Lower leg skin (tissue), 4 donors: ENCODE measurements around the gene OSBPL2. TPM values are rescaled to one million over a fixed set of nuclear protein-coding genes. Genes with fewer than 3 reads are reported as not detected.

Experiments used
- DNase-seq, 2 donors: peaks; one replicate each; pipeline ENCODE4 v3.0.0-alpha.2; 2019; ENCODE audit warnings: low spot score in 2 of 2
- H3K4me3 ChIP-seq: fragments of 200-600 bp; sonication (generic); 2 replicates; pipeline ENCODE4 v1.5.1; 2017; ENCODE audit warnings: mild to moderate bottlenecking, low read depth; ENCODE audit not compliant: poor library complexity, severe bottlenecking
- POLR2A ChIP-seq, 2 donors: fragments of 450-650 bp; IDR thresholded peaks; one replicate each; pipeline ENCODE4 v1.6.1; 2016 to 2017; ENCODE audit warnings: antibody characterized with exemption in 2 of 2, mild to moderate bottlenecking in 1 of 2, moderate library complexity in 1 of 2
- WGBS, 2 donors: methylation state at CpG; one replicate each; pipeline ENCODE4 v1.1.5; 2018; 5-methylcytosine and 5-hydroxymethylcytosine counted together
- intact Hi-C: fragments of 100-400 bp; cut with DNase I; formaldehyde crosslinking; loops from one replicate; pipeline ENCODE4 v1.15.0; 2023; ENCODE audit warnings: low total_unique reads
- total RNA-seq, 4 donors: library from RNA; depleted of rRNA; stranded (reverse); fragments of >200 nt; gene quantifications; one replicate each; pipeline ENCODE4 v1.1.0, GENCODE V29; 2016
- TF ChIP-seq, protein P1 (sequence below), 3 donors: fragments of 450-650 bp; IDR thresholded peaks; one replicate each; pipeline ENCODE4 v1.5.1; 2016; ENCODE audit warnings: antibody characterized with exemption in 3 of 3, mild to moderate bottlenecking in 3 of 3, moderate library complexity in 2 of 3

Gene OSBPL2
- total RNA-seq, 4 donors from 2014 or later: 69.7 to 135 (median 86.0) TPM

DNA sequence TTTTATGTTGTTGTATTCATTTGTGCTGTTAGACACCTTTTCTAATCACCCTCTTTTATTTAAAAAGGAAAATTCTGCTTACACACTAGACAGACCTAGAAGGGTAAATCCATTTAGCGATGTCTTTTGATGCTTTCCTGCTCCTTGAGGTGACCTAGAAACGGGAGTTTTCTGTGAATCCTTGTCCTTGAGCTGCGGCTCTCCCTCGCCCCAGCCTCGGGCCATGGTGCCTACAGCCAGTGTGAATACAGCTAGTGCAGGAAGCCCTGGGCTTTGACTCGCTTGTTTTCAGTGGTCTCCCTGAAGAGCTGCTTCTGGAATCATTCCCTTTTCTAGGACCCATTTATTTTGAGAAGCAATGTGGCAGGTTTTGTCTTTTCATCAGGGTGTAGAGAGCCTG is 46.8 kb downstream of the OSBPL2 start:
- no peak for DNase-seq
- intact Hi-C loops: no loop called here
- TF ChIP-seq, protein P1, sequence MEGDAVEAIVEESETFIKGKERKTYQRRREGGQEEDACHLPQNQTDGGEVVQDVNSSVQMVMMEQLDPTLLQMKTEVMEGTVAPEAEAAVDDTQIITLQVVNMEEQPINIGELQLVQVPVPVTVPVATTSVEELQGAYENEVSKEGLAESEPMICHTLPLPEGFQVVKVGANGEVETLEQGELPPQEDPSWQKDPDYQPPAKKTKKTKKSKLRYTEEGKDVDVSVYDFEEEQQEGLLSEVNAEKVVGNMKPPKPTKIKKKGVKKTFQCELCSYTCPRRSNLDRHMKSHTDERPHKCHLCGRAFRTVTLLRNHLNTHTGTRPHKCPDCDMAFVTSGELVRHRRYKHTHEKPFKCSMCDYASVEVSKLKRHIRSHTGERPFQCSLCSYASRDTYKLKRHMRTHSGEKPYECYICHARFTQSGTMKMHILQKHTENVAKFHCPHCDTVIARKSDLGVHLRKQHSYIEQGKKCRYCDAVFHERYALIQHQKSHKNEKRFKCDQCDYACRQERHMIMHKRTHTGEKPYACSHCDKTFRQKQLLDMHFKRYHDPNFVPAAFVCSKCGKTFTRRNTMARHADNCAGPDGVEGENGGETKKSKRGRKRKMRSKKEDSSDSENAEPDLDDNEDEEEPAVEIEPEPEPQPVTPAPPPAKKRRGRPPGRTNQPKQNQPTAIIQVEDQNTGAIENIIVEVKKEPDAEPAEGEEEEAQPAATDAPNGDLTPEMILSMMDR (IDR thresholded peaks at IDR 0.05): no peak
- no peak for TF ChIP-seq POLR2A (IDR thresholded peaks at IDR 0.05)
- WGBS, 2 donors: 71 to 81% methylated on average over 6 of the region's 6 CpGs
- no peak overlapping the region for H3K4me3 ChIP-seq

DNA sequence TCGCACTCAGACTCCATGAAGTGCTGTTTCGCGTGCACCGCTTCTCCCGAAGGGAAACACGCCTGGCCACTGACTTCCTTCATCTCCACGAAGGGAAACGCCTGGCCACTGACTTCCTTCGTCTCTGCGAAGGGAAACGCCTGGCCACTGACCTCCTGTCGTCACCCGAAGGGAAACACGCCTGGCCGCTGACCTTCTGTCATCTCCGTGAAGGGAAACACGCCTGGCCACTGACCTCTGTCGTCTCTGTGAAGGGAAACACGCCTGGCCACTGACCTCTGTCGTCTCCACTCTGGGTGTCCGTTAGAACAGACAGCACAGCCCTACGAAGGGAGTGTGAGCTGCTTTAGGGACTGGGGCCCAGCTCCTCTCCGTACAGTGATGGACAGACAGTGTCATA is 47.4 kb downstream of the OSBPL2 start:
- TF ChIP-seq, protein P1 (IDR thresholded peaks at IDR 0.05): no peak
- TF ChIP-seq POLR2A (IDR thresholded peaks at IDR 0.05): no peak
- no peak overlapping the region for H3K4me3 ChIP-seq
- no peak for DNase-seq
- intact Hi-C loops: no loop called here
- WGBS, 2 donors: 68 to 81% methylated on average over 23 of the region's 23 CpGs

DNA sequence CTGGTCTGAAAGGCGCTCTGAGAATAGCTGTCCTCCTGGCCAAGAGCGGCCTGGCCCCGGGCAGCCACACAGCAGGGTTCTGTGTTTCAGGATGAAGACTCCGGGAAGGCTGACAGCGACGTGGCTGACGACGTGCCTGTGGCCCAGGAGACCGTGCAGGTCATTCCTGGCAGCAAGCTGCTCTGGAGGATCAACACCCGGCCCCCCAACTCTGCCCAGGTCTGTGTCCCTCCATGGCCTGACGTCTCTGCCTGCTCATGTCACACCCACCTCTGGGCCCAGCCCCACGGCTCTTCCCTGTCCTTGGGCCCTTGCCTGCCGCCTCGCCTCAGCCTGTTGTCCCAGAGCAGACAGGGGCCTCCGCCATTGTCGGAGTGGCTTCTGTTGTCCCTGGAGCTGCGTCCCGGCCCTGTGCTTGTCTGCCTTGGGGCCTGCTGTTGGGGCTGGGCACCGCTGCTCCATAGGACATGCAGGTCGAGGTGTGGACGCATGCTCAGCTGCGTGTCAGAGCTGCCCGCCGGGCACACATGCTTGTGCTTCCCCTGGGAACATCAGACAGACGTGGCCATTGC is 48.3 kb downstream of the OSBPL2 start:
- TF ChIP-seq, protein P1 (IDR thresholded peaks at IDR 0.05): no peak
- TF ChIP-seq POLR2A (IDR thresholded peaks at IDR 0.05): no peak
- WGBS, 2 donors: 81 to 84% methylated on average over 22 to 24 of the region's 25 CpGs
- no peak for DNase-seq
- intact Hi-C loops: no loop called here
- H3K4me3 ChIP-seq: no peak overlapping the region

DNA sequence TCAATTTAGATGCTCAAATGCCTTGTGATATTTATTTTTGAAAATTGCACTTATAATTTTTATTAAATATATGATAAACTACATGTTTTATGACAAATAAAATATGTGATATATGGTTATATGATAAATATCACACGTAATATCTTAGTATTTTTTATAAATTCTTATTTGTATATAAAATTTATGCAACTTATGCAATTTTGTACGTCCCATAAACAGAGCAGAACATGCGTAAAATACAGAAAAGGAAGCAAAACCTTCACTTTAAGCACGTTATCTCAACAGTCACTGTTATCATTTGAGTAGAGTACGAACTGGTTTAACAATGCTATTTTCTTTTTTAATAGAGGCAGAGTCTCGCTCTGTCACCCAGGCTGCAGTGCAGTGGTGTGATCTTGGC is 48.8 kb downstream of the OSBPL2 start:
- WGBS, 2 donors: 73 to 87% methylated on average over 6 of the region's 6 CpGs
- intact Hi-C loops: no loop called here
- DNase-seq: no peak
- no peak overlapping the region for H3K4me3 ChIP-seq
- TF ChIP-seq POLR2A (IDR thresholded peaks at IDR 0.05): no peak
- TF ChIP-seq, protein P1 (IDR thresholded peaks at IDR 0.05): no peak

DNA sequence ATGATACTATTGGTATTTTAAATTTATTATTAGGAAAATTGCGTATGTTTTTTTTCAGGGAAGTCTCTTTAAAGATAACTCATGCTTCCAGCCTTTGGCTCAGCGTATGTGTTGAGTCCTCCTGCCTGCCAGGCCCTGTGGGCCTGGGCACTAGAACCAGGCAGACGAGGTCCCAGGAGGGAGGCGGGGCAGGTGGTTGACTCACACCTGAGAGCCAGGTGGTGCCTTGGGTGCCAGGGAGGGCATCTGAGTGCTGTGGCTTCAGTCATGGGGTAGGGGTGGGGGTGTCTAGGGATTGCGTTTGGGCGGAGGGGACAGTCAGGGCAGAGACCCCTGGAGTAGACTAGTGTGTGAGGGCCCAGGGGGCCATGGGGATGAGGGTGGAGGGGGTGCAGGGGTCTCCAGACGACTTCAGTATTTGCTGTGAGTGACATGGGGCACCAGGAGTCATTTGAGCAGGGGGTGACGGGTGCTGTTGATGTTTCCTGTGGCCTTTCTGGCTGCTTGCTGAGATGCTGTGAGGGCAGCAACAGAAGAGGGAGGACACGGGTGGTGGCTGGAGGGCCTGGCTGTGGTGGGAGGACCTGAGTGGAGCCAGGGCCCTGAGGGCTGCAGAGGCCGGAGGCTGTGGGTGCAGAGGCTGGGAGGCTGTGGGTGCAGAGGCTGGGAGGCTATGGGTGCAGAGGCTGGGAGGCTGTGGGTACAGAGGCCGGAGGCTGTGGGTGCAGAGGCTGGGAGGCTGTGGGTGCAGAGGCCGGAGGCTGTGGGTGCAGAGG is 49.6 kb downstream of the OSBPL2 start:
- 70 to 75% methylated on average over 12 of the region's 12 CpGs for WGBS, 2 donors
- DNase-seq: no peak
- H3K4me3 ChIP-seq: no peak overlapping the region
- intact Hi-C loops: no loop called here
- no peak for TF ChIP-seq POLR2A (IDR thresholded peaks at IDR 0.05)
- TF ChIP-seq, protein P1 (IDR thresholded peaks at IDR 0.05): no peak
